DLD1 (cell line): ENCODE results near the gene TLR6.
"Not testable (repeated sequence)": the region's sequence is repeated elsewhere in the genome, so short reads cannot be mapped to it uniquely, and the experiment has no call there.

ENCODE experiments used
- in situ Hi-C: cut with HindIII; loops from 2 replicates; pipeline ENCODE4 v1.10.0; 2017; ENCODE audit warnings: low sequenced_read_pairs

TLR6 gene

DNA sequence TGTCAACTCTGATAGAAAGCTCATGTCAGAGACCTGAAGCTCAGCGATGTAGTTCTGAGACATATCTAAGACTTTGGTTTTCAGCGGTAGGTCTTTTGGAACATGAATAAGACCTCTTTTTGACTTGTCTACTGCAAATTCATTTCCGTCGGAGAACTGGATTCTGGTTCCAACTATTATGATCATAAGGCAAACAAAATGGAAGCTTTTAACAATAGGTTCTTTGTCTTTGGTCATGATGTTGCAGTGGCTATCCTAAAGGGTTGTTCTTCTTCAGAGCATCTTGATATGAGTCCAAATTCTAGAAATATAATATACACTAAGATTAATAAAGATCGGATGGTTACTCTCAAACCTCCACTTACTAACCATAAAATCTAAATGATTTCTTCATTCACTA, 27.4 kb downstream of the TLR6 start:
- in situ Hi-C loops: no loop called here

GRCh38 chr4:38823766-38824165, 32.9 kb downstream of the TLR6 start:
- in situ Hi-C loops: no loop called here

DNA sequence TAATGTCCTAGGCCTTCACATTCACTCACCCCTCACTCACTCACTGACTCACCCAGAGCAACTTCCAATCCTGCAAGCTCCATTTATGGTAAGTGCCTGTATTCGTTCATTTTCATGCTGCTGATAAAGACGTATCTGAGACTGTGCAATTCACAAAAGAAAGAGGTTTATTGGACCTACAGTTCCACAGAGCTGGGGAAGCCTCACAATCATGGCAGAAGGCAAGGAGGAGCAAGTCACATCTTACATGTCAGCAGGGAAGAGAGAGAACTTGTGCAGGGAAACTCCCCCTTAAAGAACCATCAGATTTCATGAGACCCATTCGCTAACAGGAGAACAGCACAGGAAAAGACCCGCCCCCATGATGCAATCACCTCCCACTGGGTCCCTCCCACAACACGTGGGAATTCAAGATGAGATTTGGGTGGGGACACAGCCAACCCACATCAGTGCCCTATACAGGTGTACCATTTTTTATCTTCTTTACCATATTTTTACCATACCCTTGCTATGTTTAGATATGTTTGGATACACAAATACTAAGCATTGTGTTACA, 33.8 kb downstream of the TLR6 start:
- in situ Hi-C loops: no loop called here

GRCh38 chr4:38821739-38822138, 34.9 kb downstream of the TLR6 start:
- in situ Hi-C loops: no loop called here

DNA sequence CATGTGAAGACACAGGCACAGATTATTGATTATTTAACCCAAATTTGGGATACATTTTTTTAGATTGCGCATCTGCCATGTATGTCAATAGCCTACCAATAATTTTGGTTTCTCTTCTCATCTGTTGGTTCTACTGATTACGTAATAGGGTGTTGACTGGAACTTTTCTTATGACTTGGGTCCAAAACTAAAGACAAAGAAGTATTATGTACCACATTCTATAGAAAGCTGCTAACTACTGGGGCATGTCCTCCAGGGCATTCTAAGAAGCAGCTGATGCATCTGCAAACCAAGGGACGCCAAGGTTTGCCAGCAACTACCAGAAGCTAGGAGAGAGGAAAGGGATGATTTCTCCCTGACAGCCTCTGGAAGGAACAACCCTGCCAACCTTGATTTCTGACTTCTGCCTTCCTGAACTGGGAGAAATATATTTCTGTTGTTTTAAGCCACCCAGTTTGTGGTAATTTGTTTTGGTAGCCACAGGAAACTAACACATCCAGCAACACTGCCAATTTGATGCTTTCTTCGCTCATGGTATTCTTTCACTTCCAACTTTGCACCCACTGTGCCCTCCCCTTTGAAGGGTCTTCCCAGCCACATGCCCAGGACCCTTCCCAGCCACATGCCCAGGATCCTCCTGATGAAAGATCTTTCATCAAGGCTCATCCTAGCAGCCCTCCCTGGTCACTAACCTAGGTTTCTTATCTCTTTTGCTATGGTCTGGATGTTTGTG, 36.1 kb downstream of the TLR6 start:
- in situ Hi-C loops: no loop called here

DNA sequence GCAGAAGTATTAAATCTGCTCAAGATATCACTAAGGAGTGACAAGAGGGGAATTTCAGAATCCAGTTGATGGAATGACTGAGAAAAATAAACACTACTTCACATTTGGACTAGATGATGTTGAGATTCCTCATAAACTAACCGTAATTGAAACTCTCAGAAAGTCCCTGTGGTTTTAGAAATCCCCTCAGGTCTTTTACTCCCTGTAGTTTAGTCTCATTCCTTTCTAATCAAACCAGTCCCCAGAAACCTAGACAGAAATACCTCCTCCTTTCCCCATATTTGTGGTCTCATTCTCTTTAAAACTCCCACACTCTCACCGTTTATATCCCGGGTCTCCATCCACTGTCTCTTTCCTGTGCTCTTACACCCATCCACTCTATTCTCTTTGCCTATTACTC, 37.0 kb downstream of the TLR6 start:
- in situ Hi-C loops: no loop called here

DNA sequence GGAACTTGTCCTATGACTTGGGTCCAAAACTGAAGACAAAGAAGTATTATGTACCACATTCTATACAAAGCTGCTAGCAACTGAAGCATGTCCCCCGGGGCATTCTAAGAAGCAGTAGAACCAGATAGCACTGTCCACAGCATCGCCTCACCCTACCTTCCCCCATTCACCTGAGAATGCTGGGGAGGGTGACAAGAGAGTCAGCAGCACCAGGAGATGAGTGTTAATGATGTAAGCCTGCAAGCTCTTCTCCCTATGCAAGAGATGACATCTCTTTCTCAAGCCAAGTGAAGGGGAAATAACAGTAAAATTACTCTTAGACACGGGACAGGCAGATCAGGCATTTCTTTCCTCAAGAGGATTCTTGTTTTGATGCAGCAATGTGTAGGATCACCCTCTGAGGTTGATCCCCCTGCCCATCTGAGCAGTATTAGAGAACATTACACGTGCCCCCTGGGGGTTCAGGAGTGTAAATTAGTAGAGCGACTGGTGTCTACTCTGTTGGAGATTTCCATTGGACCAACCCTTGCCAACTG, 38.1 kb downstream of the TLR6 start:
- in situ Hi-C loops: no loop called here

DNA sequence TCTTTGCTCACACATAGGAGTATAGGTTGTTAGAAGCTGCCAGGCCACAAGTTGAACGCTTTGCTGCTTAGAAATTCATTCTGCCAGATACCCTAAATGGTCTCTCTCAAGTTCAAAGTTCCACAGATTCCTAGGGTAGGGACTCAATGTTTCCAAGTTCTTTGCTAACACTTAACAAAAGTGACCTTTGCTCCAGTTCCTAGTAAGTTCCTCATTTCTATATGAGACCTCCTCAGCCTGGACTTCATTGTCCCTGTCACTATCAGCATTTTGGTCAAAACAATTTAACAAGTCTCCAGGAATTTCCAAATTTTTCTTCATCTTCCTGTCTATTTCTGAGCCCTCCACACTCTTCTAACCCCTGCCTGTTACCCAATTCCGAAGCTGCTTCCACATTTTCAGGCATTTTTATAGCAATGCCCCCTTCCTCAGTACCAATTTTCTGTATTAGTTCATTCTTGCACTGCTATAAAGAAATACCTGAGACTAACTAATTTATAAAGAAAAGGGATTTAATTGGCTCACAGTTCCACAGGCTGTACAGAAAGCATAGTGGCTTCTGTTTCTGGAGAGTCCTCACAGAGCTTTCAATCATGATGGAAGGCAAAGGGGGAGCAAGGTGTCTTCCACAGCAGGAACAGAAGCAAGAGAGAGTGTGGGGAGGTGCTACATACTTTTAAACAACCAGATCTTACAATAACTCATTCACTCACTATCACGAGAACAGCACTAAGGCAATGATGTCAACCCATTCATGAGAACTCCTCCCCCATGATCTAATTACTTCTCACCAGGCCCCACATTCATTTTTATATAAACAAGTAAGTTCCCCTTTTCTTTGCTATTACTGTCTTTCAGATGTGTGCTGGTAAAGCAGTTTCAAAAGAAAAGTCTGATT, 40.5 kb downstream of the TLR6 start:
- in situ Hi-C loops: no loop called here

- in situ Hi-C loops: no loop called here
Observed at GRCh38 chr4:38814386-38814785, 42.2 kb downstream of the TLR6 start.

DNA sequence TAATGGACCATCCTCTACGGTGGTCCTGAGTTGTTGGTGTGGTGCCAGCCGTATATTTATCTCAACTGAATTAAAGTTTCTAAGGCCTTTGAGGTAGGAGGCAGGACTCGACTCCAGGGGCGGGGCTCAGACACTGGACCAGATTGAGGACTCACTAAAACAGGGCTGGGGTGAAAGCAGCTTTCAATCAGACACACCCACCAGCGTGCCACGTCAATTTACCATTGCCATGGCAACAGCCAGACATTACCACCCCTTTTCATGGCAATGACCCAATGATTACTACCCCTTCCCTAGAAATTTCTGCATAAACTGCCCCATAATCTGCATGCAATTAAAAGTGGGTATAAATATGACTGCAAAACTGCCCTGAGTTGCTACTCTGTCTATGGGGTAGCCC, 45.3 kb downstream of the TLR6 start:
- in situ Hi-C loops: no loop called here

DNA sequence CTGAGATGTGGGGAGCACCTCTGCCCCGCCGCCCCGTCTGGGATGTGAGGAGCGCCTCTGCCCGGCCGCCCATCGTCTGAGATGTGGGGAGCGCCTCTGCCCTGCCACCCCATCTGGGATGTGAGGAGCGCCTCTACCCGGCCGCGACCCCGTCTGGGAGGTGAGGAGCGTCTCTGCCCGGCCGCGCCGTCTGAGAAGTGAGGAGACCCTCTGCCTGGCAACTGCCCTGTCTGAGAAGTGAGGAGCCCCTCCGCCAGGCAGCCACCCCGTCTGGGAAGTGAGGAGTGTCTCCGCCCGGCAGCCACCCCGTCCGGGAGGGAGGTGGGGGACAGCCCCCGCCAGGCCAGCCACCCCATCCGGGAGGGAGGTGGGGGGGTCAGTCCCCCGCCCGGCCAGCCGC, 49.2 kb downstream of the TLR6 start:
- in situ Hi-C loops: not testable (repeated sequence)

DNA sequence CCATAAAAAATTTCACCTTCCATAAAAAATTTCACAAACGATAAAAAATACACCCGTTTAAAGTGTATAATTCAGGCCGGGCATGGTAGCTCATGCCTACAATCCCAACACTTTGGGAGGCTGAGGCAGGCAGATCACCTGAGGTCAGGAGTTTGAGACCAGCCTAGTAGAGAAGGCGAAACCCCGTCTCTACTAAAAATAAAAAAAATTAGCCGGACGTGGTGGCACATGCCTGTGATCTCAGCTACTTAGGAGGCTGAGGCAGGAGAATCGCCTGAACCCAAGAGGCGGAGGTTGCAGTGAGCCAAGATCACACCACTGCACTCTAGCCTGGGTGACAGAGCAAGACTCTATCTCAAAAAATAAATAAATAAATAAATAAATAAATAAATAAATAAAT, 50.4 kb downstream of the TLR6 start:
- in situ Hi-C loops: not testable (repeated sequence)

GRCh38 chr4:38805530-38806145, 51.0 kb downstream of the TLR6 start:
- in situ Hi-C loops: no loop called here

DNA sequence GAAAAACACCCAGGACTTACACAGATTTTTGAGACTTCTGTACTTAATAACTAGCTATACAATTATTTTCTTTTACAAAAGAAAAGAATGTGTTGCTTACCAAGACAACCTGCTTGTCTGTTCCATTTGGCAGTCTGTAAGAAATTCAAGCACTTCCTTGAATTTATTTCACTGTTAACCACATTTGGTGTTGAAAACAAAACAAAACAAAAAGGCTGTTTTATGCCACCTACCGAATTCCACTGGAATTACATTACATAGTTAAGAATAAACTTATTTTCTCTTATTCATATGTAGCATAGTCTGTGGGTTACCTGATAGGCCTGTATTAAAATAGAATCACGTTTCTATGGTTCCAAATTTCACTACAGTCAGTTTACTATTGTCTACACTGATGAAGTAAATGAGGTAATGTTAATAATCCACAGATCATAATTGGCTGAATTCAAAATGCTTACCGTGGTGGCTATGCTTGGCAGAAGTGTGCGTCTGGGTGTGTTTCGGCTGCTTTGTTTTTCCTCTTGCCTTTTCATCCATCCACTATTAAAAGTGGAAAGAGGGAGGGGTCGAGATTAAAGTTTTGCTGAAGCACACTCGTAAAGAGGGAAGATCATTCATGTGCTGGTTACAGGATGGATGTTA, 51.8 kb downstream of the TLR6 start, which contains the start of gene TLR1:
TLR1 (minus strand) TSS at position 138 of the 642 bp plus-strand sequence. CDS start 5,960 bp downstream, outside the sequence.
- in situ Hi-C loops: no loop called here

- in situ Hi-C loops: no loop called here
Observed at GRCh38 chr4:38803833-38804653, 52.6 kb downstream of the TLR6 start.

DNA sequence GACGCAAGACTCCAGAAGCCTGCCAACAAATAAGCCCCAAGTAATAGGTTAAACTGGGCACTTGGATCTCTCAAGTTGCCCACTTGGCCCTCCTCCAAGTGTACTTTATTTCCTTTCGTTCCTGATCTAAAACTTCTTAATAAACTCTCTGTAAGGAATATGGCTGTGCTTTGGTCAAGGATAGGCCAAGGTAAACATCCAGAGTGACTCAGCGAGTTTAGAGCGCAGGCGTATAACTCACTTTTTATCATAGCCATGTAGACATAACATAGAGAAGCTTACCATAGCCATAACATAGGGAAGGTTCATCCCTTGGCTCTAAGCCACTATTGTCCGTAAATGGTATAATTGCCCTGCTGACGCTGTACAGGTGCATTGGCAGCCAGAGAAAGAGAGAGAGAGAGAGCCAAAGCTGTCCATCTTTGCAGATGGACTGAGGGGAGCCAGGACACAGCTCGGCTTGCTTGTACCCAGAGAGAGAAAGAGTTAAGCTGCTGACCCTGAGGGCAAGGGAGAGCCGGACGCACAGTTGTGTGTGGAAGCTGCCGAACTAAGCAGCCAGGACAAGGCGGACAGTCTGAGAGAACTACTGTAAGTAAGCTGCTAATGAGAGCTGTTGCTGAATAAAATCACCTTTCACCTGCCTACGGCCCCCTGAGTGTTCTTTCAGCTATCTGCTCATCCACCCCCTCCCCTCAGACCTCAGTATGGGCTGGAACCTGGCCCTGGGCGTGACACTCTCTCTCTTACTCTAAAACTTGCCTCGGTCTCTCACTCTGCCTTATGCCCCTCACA, 53.9 kb downstream of the TLR6 start:
- in situ Hi-C loops: no loop called here

GRCh38 chr4:38800961-38801450, 55.6 kb downstream of the TLR6 start:
- in situ Hi-C loops: no loop called here

DNA sequence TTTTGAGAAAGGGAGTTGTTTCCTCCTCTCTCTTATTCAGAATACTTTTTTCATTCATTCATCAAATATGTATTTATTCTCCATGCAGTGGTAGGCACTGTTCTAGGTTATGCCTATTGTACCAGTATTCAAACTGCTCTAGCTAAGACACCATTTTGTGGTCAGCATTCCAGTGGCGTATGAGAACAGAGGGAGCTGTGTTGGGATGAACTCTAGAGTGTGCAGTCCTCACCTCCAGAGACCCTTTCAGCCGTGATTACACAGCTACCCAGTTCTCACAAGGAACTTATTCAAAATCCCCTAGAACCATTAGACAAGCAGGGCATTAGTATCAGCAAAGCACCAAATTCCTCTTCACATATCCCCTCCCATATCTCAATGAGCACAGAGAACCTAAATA, 56.3 kb downstream of the TLR6 start:
- in situ Hi-C loops: no loop called here

DNA sequence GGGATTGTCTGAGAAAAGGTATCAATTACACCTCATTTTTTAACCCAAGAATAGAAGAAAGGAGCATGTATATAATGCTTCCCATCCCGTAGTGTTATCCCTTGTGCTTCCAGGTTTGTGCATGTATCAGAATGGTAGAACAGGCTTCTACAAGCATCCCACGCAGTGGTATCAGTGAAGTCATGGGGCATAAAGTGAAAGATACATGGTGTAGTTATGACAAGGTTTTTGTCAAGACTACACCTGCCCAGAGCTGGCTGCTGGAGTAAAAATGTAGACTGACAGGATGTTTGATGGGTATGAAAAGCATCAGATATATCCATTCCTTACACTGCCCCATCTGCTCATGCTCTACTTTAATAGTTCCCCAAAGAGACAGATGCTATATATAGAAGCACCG, 61.5 kb downstream of the TLR6 start:
- in situ Hi-C loops: no loop called here
